HG03442 (cell line): ENCODE data around the gene TMEM236.
"Not testable (repeated sequence)": the region's sequence is repeated elsewhere in the genome, so short reads cannot be mapped to it uniquely, and the experiment has no call there.

Source experiments
- ATAC-seq: cut with Tn5 transposase; IDR thresholded peaks from one replicate; pipeline ENCODE4 v1.9.1; 2021; ENCODE audit warnings: mild to moderate bottlenecking, moderate library complexity; ENCODE audit not compliant: unreplicated experiment

Gene TMEM236

DNA sequence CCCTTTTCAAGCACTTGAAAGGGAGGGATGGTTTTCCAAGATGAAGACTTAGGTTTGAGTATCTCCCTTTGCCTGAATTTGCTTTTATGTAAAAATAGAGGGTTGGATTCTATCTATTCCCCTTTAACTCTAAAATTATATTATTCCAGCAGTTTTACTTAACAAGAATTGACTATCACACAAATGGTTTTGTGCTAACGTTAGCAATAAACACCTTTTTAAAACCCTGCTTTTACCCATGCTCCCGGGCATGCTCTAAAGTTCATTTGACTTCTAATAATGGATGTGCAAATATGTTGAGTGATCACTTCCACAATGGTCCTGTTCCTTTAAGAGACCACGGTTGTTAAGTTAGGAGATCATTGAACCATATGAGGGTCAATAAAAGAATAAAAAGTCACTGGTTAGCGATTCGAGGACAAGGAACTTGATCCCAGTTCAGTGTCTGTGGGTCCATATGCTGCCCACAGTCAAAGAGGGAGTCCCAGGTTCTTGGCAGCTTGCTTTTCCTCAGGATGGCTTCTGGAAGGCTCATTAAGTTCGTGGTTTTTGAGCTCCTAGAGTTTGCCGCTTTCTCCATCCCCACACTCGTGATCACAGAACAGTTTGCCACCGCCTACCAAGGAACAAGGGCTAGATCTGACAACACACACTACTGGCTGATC lies at the start of gene TMEM236:
Gene TMEM236, plus strand, starts transcription at position 421 of the 665 bp plus-strand sequence. Its CDS starts 95 bp downstream, at position 516.
- ATAC-seq: no peak

- ATAC-seq: no peak
These were observed 48.3 kb upstream of the TMEM236 start for GRCh38 chr10:17703706-17704105.

GRCh38 chr10:17708821-17709220 lies 43.2 kb upstream of the TMEM236 start:
- ATAC-seq: no peak

- ATAC-seq: no peak
These were observed 42.5 kb upstream of the TMEM236 start for GRCh38 chr10:17709492-17709891.

- ATAC-seq: no peak
These were observed 41.8 kb upstream of the TMEM236 start for GRCh38 chr10:17710181-17710580.

DNA sequence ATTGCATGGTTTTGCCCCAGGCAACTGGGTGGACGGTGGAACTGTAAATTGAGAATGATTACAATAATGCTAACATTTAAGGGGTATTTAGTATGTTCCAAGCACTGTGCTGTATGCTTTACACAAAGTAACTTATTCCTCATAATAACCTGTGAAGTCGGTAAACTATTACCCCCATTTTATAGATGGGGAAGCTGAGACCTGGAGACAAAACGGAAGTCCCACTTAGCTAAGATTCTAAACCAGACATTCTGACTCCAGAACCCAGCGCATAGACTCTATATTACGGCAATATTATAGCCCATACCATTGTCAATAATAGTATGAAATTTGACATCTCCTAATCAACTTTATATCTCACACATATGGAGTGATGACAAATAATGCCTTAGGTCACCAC lies 39.9 kb upstream of the TMEM236 start:
- ATAC-seq: no peak

- ATAC-seq: no peak
These were observed 39.1 kb upstream of the TMEM236 start for GRCh38 chr10:17712717-17713471.

DNA sequence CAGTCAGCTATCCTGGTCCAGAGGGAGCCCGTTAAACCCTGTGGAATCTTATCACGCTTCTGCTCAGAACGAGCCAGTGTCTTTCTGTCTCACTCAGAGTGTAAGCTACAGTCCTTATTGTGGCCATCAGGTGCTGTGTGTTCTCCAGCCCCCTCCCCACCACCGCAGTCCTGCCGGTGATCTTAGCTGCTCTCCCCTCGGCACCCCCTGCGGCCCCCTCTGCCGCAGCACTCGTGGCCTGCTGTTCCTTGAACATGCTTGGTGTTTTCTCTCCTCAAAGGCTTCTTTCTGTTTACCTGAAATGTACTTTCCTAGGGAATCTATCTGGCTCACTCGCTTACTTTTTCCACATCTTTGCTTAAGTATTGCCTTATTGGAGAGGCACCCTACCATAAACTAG lies 38.2 kb upstream of the TMEM236 start:
- ATAC-seq: no peak

GRCh38 chr10:17716161-17716560 lies 35.8 kb upstream of the TMEM236 start:
- no peak for ATAC-seq

GRCh38 chr10:17722317-17723014 lies 29.5 kb upstream of the TMEM236 start:
- not testable (repeated sequence) for ATAC-seq

DNA sequence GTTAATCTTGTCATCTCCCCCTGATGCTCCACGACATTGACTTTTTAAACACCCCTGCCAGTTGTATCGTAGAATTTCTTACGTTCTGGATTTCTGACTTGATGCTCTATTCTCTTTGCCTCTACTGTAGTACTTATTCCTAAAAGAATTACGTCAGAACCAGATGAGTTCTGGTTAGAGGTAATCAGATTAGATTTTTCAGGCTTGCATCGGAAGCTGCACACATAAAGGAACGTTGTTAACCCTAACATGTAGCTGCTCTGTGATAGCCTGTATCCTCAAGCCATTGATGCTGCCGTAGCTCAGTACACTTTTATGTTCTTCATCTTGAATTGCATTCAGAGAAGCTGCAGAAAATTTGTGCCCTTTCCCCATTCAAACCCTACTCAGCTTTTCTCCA lies 26.3 kb upstream of the TMEM236 start:
- no peak for ATAC-seq

GRCh38 chr10:17729630-17730029 lies 22.4 kb upstream of the TMEM236 start:
- ATAC-seq: no peak

- ATAC-seq: no peak
These were observed 21.3 kb upstream of the TMEM236 start for GRCh38 chr10:17730667-17731066.

DNA sequence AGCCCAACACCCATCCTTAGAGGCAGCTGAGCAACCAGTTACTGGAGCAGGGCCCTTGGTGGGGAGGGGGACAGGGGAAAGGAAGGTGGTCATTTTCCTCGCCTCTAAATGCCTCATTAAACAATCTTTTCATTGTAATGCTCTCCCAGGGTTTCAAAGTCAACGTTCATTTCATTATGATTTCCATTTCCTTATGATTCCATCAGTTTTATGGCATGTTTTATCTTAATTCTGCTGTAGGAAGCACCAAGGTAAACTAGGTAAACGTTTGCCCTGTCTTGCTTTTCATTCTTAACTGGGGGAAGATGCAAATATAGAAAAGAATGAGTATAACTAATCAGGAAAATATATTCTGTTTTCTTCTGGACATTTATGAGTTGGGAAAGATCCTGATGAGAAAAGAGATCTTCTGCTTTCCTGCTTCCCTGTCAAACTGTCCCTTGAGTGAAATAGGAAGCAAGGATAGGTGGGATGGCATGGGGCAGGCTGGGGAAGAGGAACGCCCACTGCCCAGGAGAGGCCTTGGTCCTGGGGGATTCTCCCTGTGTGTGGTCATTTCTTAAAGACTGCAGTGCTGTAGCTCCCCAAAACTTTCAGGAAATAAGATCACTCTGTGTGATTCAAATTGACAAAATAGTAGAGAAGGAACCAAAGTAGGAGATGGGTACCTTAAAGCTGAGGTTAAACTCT lies 20.5 kb upstream of the TMEM236 start:
- no peak for ATAC-seq

DNA sequence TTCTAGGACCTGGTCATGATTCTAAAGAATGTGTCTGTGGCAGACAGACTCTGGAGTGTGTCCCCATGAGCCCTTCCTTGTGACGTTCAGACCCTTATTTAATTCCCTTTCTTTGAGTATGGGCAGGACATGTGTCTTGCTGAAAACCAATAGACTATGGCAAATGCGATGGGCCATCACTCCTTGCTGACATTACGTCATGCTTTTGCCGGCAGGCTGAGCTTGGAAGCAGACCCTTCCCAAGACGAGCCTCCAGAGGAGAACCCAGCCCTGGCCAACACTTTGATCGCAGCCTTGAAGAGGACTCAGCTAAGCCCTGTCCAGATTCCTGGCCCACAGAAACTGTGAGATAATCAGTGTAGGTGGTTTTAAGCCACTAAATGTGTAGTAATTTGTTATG lies 18.4 kb upstream of the TMEM236 start:
- ATAC-seq: no peak

DNA sequence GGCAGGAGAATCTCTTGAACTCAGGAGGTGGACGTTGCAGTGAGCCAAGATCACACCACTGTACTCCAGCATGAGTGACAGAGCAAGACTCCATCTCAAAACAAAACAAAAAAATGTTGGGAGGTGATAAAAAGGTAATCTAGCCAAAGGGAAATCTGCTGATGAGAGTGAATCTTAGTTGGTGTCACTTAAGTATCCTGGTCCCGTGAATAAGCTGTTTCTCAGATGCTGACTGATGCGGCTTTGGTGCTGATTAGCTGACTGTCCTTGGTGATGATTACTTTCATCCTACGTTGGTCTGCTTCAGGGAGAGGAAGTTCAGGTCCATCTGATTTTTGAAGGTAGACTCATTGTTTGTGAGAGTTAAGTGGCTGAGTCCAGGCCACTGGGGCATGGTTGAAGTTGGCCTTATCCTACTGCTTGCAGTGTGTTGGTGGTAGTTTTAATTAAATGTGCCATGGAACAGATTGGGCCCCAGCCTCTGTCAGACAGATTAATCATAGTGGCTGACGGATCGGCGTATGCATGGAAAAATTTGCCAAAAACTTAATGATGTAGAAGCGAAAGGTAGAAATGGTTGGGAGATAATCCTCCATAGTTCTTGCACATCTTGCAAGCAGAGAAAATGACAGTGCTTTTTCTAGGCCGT lies 17.4 kb upstream of the TMEM236 start:
- ATAC-seq: no peak

GRCh38 chr10:17735166-17735941 lies 16.6 kb upstream of the TMEM236 start:
- no peak for ATAC-seq

GRCh38 chr10:17736223-17736622 lies 15.8 kb upstream of the TMEM236 start:
- no peak for ATAC-seq

DNA sequence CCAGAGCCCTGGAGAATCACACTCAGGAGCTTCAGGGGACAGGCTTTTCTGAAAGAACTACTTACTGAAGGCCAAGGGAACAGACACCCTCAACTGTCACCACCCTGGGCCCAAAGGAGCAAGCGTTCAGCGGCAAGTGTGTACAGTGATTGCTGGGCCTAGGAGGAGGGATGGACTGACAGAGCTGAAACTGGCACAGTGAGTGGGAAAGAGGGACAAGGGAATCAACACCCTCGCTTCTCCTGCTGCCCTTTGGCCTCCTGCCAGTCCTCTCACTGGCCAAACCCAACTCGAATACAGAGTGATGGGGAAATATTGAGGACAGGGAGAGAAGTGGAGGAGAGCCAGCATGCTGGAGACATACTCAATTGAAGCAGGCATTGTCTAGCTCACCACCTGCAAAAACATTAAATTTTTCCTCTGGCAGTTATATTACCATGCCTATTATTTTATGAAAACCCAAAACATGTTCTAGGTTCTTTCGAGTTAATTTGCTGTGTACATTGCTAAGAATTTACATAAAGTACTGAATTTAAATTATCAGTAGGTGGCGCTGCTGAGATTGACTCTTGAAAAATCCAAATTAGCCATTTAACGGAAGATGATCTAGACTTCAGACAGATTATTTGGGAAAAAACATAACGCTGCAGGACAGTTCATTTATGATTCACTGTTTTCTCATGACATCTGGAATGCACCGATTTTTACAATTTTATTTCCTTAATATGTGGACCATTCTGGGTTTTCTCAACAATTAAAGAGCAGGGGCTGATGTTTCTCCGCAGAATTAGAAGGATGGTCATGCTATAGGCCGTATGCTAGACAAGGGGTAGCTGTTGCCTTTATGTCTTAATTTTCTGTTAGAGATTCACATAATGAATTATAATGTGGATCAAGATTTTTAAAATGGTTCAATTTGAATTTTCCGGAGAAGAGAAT lies 14.7 kb upstream of the TMEM236 start:
- no peak for ATAC-seq
